Stimulated activated CD8-positive, alpha-beta memory T cell treated with anti-CD3 and anti-CD28 coated beads, Interleukin-12 subunit alpha, Interleukin-12 subunit beta, amount 100 ng/mL, for 4 hours (primary cell): ENCODE results near the gene KRT6C.
"Not testable (repeated sequence)": the region's sequence is repeated elsewhere in the genome, so short reads cannot be mapped to it uniquely, and the experiment has no call there.

Experiments
- DNase-seq: peaks from one replicate; pipeline ENCODE4 v3.0.0-alpha.2; 2020; ENCODE audit warnings: low read depth

KRT6C gene

GRCh38 chr12:52473768-52474167 lies at the start of gene KRT6C:
KRT6C (minus strand) TSS chr12:52473805; CDS start chr12:52473737, 68 bp downstream.
- no peak for DNase-seq

- DNase-seq = no peak
These were observed 48.9 kb upstream of the KRT6C start for GRCh38 chr12:52522346-52523011.

- DNase-seq = no peak
These were observed 48.1 kb upstream of the KRT6C start for GRCh38 chr12:52521568-52522266.

GRCh38 chr12:52521175-52521567 lies 47.6 kb upstream of the KRT6C start:
- DNase-seq = no peak

- DNase-seq = no peak
These were observed 46.4 kb upstream of the KRT6C start, which contains the start of gene KRT5 for GRCh38 chr12:52519826-52520662. KRT5 (minus strand) TSS chr12:52520394; CDS start chr12:52520296, 98 bp downstream.

GRCh38 chr12:52519387-52519703 lies 45.7 kb upstream of the KRT6C start:
- no peak for DNase-seq

- DNase-seq = no peak
These were observed 45.2 kb upstream of the KRT6C start for GRCh38 chr12:52518574-52519386.

- no peak for DNase-seq
These were observed 44.3 kb upstream of the KRT6C start for GRCh38 chr12:52517888-52518287.

- no peak for DNase-seq
These were observed 43.6 kb upstream of the KRT6C start for GRCh38 chr12:52517005-52517835.

GRCh38 chr12:52515927-52516831 lies 42.6 kb upstream of the KRT6C start:
- DNase-seq = no peak

- no peak for DNase-seq
These were observed 41.7 kb upstream of the KRT6C start for GRCh38 chr12:52515319-52515646.

GRCh38 chr12:52514471-52515318 lies 41.1 kb upstream of the KRT6C start:
- no peak for DNase-seq

- DNase-seq = no peak
These were observed 40.1 kb upstream of the KRT6C start for GRCh38 chr12:52513736-52514135.

GRCh38 chr12:52508211-52508610 lies 34.6 kb upstream of the KRT6C start:
- DNase-seq = no peak

GRCh38 chr12:52506858-52507715 lies 33.5 kb upstream of the KRT6C start:
- DNase-seq = no peak

- no peak for DNase-seq
These were observed 29.3 kb upstream of the KRT6C start for GRCh38 chr12:52502877-52503276.

GRCh38 chr12:52501490-52501889 lies 27.9 kb upstream of the KRT6C start:
- no peak for DNase-seq

- DNase-seq = not testable (repeated sequence)
These were observed 27.0 kb upstream of the KRT6C start for GRCh38 chr12:52500574-52500973.
